ENCODE measurements around the gene HOXD3.

HOXD3 gene

GRCh38 chr2:176156807-176157498 is at the start of gene HOXD3:
Gene HOXD3, plus strand, starts transcription at chr2:176157307. Its CDS starts 11,808 bp downstream, at chr2:176169115.
- DNase-seq (ENCODE audit: low read depth), result no peak

GRCh38 chr2:176107731-176108181 is 49.4 kb upstream of the HOXD3 start:
- DNase-seq (ENCODE audit: low read depth), result no peak

GRCh38 chr2:176109192-176109901 is 47.8 kb upstream of the HOXD3 start:
- no peak for DNase-seq (ENCODE audit: low read depth)

GRCh38 chr2:176109946-176110345 is 47.2 kb upstream of the HOXD3 start:
- no peak for DNase-seq (ENCODE audit: low read depth)

GRCh38 chr2:176110415-176111308 is 46.4 kb upstream of the HOXD3 start:
- no peak for DNase-seq (ENCODE audit: low read depth)

- no peak for DNase-seq (ENCODE audit: low read depth)
Measured at GRCh38 chr2:176111309-176111663, 45.8 kb upstream of the HOXD3 start.

- DNase-seq (ENCODE audit: low read depth), result no peak
Measured at GRCh38 chr2:176111846-176112374, 45.2 kb upstream of the HOXD3 start.

GRCh38 chr2:176112375-176113302 is 44.5 kb upstream of the HOXD3 start:
- no peak for DNase-seq (ENCODE audit: low read depth)

- DNase-seq (ENCODE audit: low read depth), result no peak
Measured at GRCh38 chr2:176114120-176114929, 42.8 kb upstream of the HOXD3 start.

GRCh38 chr2:176114930-176115625 is 42.0 kb upstream of the HOXD3 start:
- DNase-seq (ENCODE audit: low read depth), result no peak

- DNase-seq (ENCODE audit: low read depth), result no peak
Measured at GRCh38 chr2:176115883-176116813, 41.0 kb upstream of the HOXD3 start, which contains the start of gene HOXD10. Gene HOXD10, plus strand, starts transcription at chr2:176116778. Its CDS starts 56 bp downstream, at chr2:176116834.

- no peak for DNase-seq (ENCODE audit: low read depth)
Measured at GRCh38 chr2:176117162-176117822, 39.8 kb upstream of the HOXD3 start.

GRCh38 chr2:176117823-176118371 is 39.2 kb upstream of the HOXD3 start:
- DNase-seq (ENCODE audit: low read depth), result no peak

GRCh38 chr2:176118601-176119339 is 38.3 kb upstream of the HOXD3 start:
- DNase-seq (ENCODE audit: low read depth), result no peak

- DNase-seq (ENCODE audit: low read depth), result no peak
Measured at GRCh38 chr2:176120364-176121189, 36.5 kb upstream of the HOXD3 start.
